CD4-positive, alpha-beta T cell treated with Interleukin-4 for 4 hours (primary cell): Measurements from ENCODE around the gene DNAJC22.
A peak's percentile ranks its signal among the peaks of the same experiment; 100 is the strongest.
"Not testable (repeated sequence)": the region's sequence is repeated elsewhere in the genome, so short reads cannot be mapped to it uniquely, and the experiment has no call there.

Source experiments
- DNase-seq: peaks from one replicate; pipeline ENCODE4 v3.0.0-alpha.2; 2020

Gene DNAJC22

GRCh38 chr12:49346659-49347310, at the start of gene DNAJC22:
DNAJC22 (plus strand) TSS chr12:49346888; CDS start chr12:49348873, 1,985 bp downstream.
- no peak for DNase-seq

DNA sequence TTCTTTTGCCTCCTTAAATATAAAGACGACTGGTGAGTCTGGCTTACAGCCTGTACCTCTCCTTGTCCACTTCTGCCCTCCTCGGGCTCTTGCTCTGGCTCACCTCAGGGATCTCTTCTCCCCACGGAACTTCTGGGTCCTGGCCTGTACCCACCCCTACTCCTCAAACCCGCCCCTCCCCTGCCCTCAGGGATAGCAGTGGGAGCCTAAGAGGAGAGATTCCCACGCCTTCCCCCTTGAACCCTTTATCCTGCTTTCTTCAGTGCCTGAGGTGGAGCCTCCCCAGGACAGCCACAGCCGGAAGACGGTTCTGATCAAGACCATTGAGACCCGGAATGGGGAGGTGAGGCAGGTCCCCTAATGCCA, 49.0 kb upstream of the DNAJC22 start:
- no peak for DNase-seq

GRCh38 chr12:49298160-49298559, 48.5 kb upstream of the DNAJC22 start:
- DNase-seq: no peak

DNA sequence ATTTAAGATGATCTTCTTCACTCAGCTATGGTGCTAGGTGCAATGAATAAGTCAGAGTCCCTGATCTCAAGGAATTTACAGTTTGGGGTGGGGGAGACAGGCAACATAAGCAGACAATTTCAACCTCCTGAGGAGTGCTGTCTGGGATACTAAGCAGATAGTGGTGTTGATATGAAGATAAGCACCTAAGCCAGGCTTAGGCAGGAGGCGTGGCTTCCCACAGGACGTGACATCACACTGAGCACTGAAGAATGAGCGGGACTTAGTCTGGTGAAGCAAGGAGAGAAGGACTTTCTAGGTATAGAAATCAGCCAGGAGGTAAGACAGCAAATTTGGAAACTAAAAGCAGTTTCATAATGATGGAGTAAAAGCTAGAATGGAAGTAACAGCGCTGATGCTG, 44.9 kb upstream of the DNAJC22 start:
- DNase-seq: no peak

DNA sequence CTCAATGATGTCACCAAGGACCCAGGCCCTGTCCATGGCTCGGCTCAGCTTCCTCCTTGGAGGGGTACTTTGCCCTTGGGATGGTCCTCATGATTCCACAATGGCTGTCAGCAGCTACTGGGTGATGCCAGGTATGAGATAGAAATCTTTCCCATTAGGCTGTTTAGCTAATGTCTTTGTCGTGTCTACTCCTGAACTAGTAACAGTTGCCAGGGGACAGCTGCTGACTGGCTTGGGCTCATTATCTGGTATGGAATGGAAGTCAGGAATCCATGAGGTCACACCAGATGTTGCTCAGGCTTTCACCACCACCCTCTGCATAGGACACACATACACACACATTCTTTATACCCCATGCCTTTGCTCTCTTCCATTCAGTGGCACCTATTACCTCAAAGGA, 42.5 kb upstream of the DNAJC22 start:
- DNase-seq: no peak

DNA sequence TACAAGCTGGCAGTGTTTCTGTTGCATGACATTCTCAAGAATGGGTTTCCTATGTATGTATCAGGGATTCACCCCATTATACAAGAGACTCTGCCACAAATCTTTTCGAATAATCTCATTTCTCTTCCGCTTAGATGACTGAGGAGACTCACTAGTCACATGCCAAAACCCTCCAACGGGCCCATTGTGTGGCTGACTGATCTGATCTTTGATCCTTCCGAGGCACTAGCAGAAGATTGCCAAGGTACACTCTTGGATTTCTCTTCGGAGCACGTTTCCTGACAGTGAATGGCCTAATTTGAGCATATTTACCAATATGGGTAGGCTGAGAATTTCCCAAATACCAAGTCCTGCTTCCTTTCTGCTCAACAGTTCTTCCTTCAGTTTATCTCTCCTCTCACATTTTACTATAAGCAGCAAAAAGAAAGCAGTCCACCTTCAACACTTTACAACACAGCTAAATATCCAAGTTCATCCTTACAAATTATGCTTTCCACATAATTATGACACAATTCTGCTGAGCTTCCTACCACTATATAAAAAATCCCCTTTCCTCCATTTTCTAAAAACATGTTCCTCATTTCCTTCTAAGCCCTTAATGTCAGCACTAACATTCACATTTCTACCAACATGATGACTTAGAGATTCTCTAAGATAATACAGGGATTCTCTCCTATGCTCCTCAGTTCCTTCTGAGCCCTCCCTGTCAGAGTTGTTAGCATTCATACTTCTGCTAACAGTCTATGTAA, 40.8 kb upstream of the DNAJC22 start:
- DNase-seq: no peak

- no peak for DNase-seq
Measured at GRCh38 chr12:49309386-49309785, 37.3 kb upstream of the DNAJC22 start.

DNA sequence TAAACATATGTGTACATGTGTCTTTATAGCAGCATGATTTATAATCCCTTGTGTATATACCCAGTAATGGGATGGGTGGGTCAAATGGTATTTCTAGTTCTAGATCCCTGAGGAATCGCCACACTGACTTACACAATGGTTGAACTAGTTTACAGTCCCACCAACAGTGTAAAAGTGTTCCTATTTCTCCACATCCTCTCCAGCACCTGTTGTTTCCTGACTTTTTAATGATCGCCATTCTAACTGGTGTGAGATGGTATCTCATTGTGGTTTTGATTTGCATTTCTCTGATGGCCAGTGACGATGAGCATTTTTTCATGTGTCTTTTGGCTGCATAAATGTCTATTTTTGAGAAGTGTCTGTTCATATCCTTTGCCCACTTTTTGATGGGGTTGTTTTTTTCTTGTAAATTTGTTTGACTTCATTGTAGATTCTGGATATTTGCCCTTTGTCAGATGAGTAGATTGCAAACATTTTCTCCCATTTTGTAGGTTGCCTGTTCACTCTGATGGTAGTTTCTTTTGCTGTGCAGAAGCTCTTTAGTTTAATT, 36.2 kb upstream of the DNAJC22 start:
- not testable (repeated sequence) for DNase-seq

DNA sequence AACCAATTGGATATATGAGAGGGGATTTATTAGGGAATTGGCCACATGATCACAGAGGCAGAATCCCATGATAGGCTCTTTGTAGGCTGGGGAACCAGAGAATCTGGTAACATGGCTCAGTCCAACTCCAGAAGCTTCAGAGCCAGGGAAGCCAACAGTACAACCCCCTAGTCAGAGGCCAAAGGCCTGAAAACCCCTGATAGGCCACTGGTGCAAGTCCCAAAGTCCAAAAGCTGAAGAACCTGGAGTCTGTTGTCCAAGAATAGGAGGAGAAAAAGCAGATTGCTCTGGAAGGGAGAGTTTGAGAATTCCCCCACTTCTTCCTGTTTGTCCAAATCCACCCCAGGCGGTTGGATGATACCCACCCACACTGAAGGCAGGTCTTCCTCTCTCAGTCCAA, 31.9 kb upstream of the DNAJC22 start:
- no peak for DNase-seq

DNA sequence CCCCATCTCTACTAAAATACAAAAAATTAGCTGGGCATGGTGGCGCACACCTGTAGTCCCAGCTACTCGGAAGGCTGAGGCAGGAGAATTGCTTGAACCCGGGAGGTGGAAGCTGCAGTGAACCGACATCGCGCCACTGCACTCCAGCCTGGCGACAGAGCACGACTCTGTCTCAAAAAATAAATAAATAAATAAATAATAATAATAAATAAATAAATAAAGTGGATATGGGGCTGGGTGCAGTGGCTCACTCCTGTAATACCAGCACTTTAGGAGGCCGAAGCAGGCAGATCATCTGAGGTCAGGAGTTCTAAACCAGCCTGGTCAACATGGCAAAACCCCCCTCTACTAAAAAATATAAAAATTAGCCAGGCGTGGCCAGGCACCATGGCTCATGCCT, 29.6 kb upstream of the DNAJC22 start:
- not testable (repeated sequence) for DNase-seq

DNA sequence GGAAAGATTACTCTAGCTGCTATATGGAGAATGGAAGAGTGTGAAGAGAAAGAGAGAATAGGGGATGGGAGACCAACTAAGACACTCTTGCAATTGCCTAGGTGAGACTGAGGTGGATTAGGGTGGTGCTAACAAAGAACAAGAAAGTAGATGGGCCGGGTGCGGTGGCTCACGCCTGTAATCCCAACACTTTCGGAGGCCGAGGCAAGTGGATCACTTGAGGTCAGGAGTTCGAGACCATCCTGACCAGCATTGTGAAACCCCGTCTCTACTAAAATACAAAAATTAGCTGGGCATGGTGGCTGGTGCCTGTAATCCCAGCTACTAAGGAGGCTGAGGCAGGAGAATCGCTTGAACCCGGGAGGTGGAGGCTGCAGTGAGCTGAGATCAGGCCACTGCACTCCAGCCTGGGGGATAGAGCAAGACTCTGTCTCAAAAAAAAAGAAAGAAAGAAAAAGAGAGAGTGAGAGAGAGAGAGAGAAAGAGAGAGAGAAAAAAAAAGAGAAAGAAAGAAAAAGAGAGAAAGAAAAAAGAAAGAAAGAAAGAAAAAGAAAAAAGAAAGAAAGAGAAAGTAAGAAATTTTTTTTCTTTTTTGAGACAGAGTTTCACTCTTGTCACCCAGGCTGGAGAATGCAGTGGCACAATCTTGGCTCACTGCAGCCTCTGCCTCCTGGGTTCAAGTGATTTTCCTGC, 26.1 kb upstream of the DNAJC22 start:
- not testable (repeated sequence) for DNase-seq

- no peak for DNase-seq
Measured at GRCh38 chr12:49322367-49322707, 24.4 kb upstream of the DNAJC22 start.

DNA sequence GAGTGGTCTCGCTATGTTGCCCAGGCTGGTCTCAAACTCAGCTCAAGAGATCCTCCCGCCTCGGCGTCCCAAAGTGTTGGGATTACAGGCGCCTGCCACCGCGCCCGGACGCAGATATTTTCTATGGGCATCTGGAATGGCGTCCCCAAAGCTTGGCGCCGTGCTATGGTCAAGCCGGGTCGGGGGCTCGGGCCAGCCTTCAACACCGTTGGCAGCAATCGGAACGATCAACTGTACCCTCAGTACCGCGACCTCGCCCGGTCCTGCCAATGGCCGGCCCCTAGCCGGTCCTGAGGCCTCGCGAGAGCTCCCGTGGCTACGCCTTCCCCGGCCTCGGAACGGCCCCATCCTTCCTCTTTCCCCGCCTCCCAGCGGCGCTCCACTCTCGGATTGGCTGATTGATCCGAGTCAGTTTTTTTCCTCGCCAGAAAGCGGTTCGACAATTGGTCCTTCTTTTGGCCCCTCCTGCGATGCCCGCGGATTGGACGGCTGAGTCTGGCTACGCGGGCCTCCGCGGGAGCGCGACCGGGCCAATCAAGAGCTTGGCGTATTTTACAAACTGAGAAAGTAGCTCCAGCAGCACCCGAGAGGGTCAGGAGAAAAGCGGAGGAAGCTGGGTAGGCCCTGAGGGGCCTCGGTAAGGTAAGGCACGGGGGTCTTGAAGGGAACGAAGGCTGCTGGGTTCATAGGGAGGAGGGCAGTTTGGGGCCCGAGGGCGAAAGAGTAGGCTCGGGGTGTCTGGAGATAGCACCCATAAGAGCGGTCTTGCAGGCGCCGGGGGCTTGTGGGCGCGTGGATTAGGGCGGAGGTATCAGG, 23.8 kb upstream of the DNAJC22 start, which contains the start of gene TROAP:
TROAP (plus strand) TSS at position 548 of the 816 bp plus-strand sequence. CDS start 354 bp downstream, outside the sequence.
- DNase-seq: peak; percentile 98

DNA sequence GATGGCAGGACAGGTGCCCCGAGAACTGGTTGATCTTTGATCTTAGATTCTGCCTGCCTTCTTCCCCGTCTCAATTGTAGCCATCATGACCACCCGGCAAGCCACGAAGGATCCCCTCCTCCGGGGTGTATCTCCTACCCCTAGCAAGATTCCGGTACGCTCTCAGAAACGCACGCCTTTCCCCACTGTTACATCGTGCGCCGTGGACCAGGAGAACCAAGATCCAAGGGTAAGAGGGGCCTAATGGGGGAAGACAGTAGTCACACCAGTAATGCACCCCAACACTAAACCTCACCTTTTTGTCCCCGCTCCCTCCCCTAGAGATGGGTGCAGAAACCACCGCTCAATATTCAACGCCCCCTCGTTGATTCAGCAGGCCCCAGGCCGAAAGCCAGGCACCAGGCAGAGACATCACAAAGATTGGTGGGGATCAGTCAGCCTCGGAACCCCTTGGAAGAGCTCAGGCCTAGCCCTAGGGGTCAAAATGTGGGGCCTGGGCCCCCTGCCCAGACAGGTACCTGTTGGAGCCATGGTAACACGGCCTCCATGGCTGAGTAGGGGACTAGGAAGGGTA, 23.1 kb upstream of the DNAJC22 start:
- DNase-seq: no peak

- no peak for DNase-seq
Measured at GRCh38 chr12:49325606-49326005, 21.1 kb upstream of the DNAJC22 start.

DNA sequence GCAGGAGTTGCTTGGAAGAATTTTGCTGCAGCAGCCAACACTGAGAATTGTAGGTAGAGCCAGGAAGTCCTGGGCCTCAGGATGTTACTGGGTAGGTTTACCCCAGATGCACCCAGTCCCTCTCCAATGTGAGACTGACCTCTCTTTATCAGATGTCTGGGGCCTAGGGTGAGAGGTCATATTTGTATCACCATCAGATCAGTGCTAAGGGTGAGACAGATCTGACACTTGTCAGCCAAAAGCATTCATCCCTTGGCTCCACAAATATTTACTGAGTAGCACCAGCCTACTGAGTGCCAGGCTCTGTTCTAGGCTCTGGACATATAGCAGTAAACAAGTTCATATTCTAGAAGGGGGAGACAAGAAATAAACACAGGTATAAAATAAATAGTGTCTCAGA, 19.3 kb upstream of the DNAJC22 start:
- DNase-seq: no peak

- no peak for DNase-seq
Measured at GRCh38 chr12:49327887-49328286, 18.8 kb upstream of the DNAJC22 start.

DNA sequence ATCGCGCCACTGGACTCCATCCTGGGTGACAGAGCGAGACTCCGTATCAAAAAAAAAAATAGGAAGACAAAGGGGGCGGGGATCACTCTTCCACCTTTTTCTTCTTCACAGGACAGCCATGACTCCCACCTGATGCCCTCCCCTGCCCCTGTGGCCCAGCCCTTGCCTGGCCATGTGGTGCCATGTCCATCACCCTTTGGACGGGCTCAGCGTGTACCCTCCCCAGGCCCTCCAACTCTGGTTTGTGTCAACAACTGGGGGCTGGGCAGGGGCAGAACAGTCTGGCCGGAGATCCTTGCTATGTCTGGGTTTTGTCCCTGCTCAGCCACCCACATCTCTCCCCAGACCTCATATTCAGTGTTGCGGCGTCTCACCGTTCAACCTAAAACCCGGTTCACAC, 17.9 kb upstream of the DNAJC22 start:
- DNase-seq: no peak

DNA sequence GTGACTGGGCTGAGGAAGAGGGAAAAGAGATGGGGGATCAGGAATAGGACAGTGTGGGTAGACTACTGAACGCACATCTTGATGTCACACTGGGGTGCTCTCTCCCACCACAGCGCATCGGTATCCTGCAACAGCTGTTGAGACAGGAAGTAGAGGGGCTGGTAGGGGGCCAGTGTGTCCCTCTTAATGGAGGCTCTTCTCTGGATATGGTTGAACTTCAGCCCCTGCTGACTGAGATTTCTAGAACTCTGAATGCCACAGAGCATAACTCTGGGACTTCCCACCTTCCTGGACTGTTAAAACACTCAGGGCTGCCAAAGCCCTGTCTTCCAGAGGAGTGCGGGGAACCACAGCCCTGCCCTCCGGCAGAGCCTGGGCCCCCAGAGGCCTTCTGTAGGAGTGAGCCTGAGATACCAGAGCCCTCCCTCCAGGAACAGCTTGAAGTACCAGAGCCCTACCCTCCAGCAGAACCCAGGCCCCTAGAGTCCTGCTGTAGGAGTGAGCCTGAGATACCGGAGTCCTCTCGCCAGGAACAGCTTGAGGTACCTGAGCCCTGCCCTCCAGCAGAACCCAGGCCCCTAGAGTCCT, 16.6 kb upstream of the DNAJC22 start:
- no peak for DNase-seq

GRCh38 chr12:49330631-49331379, 15.9 kb upstream of the DNAJC22 start:
- no peak for DNase-seq
